ENCODE results near the gene HIF1AN.

- no peak for TF ChIP-seq CTCF (IDR thresholded peaks at IDR 0.05)
- no peak for TF ChIP-seq POLR2A (IDR thresholded peaks at IDR 0.05)
These were observed 16.0 kb downstream of the HIF1AN start for GRCh38 chr10:100551738-100552137.
